ENCODE data around the gene RPS16.

- no peak for TF ChIP-seq CTCF (IDR thresholded peaks at IDR 0.05)
- no peak for TF ChIP-seq ZFX (IDR thresholded peaks at IDR 0.05; ENCODE audit: borderline replicate concordance)
Observed at GRCh38 chr19:39467941-39468340, 32.2 kb upstream of the RPS16 start.
